Measurements from ENCODE around the gene MPRIP. TPM values are rescaled to one million over a fixed set of nuclear protein-coding genes. Genes with fewer than 3 reads are reported as not detected.

Gene MPRIP
- total and polyA plus RNA-seq, 2 donors (not counting 1 experiment from before 2014, with no cell fraction given) = 130 to 299 TPM

DNA sequence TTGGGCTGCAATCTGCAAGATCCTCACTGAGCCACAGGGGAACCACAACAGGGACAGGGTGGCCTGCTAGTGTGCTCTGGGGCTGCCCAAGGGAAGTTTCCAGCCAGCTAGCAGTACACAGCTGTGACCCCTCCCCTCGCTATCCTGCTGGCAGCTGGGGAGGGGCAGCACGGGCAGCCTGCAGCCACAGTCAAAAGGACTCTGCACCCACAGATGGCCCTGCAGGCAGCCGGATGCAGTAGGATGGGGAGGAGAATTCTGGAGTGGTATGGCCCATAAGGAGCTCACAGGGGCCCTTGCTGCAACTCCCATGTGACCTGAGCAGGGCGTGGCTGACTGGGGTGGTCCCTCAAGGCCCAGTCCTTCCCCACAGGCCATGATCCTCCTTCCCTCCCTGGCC lies 89.6 kb downstream of the MPRIP start:
- Histone ChIP-seq H3K36me3 (replicated peaks in 1 of 2; ENCODE audit: control extremely low read depth in 1 of 2, control insufficient read depth in 1 of 2, extremely low read depth in 1 of 2, insufficient read depth in 2 of 2, low read length in 1 of 2) (peaks cover 0 to 94% of the 10 kb centered on the region in 2 experiments), H3K4me1 (ENCODE audit: control insufficient read depth in 2 of 2, insufficient read depth in 2 of 2, low read length in 2 of 2) (no peaks in the 10 kb centered on the region), H2AFZ (ENCODE audit: insufficient read depth, low read depth, low read length, poor library complexity, severe bottlenecking) (no peak overlapping the region), H3K9me3 (ENCODE audit: control extremely low read depth in 1 of 3, control insufficient read depth in 2 of 3, insufficient read depth in 1 of 3, low read length in 2 of 3) (no peaks in the 10 kb centered on the region), H3K4me3 (ENCODE audit: control extremely low read depth in 1 of 5, extremely low read depth in 1 of 5, insufficient read depth in 1 of 5, low read depth in 2 of 5, low read length in 4 of 5) (no peak overlapping the region), H3K27me3 (replicated peaks in 1 of 4; ENCODE audit: control extremely low read depth in 1 of 4, control insufficient read depth in 3 of 4, insufficient read depth in 4 of 4, low read length in 3 of 4) (no peaks in the 10 kb centered on the region), H3K79me2 (ENCODE audit: control insufficient read depth, insufficient read depth, low read length) (peaks cover 39% of the 10 kb centered on the region), H3K9ac (ENCODE audit: low read length) (no peak overlapping the region), H3K4me2 (replicated peaks; ENCODE audit: low read depth, low read length, poor library complexity, severe bottlenecking) (no peak overlapping the region), H3K27ac (ENCODE audit: low read length in 2 of 2) (no peak overlapping the region), H4K20me1 (ENCODE audit: control insufficient read depth, insufficient read depth, low read length, poor library complexity, severe bottlenecking) (peaks cover 78% of the 10 kb centered on the region)
- ChIA-PET POLR2A (no interaction called here), CTCF (no interaction called here)
- ATAC-seq (ENCODE audit: low read depth) (no peak), DNase-seq (no peak)
- Mint-ChIP-seq H3K27me3 (no peaks in the 10 kb centered on the region), H3K9me3 (ENCODE audit: insufficient read depth) (no peaks in the 10 kb centered on the region), H3K4me3 (no peak overlapping the region), H3K4me1 (peaks cover 3% of the 10 kb centered on the region), H3K27ac (no peak overlapping the region)
- TF ChIP-seq EZH2 (IDR thresholded peaks at IDR 0.05; ENCODE audit: borderline replicate concordance, insufficient read depth, low read depth, low read length, poor library complexity, severe bottlenecking) = no peak
- TF ChIP-seq, protein P1, sequence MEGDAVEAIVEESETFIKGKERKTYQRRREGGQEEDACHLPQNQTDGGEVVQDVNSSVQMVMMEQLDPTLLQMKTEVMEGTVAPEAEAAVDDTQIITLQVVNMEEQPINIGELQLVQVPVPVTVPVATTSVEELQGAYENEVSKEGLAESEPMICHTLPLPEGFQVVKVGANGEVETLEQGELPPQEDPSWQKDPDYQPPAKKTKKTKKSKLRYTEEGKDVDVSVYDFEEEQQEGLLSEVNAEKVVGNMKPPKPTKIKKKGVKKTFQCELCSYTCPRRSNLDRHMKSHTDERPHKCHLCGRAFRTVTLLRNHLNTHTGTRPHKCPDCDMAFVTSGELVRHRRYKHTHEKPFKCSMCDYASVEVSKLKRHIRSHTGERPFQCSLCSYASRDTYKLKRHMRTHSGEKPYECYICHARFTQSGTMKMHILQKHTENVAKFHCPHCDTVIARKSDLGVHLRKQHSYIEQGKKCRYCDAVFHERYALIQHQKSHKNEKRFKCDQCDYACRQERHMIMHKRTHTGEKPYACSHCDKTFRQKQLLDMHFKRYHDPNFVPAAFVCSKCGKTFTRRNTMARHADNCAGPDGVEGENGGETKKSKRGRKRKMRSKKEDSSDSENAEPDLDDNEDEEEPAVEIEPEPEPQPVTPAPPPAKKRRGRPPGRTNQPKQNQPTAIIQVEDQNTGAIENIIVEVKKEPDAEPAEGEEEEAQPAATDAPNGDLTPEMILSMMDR (IDR thresholded peaks at IDR 0.05) = no peak
- WGBS (ENCODE audit: insufficient coverage) = 98% methylated on average over 4 of the region's 4 CpGs
- intact Hi-C loops (cut with micrococcal nuclease) = no loop called here

DNA sequence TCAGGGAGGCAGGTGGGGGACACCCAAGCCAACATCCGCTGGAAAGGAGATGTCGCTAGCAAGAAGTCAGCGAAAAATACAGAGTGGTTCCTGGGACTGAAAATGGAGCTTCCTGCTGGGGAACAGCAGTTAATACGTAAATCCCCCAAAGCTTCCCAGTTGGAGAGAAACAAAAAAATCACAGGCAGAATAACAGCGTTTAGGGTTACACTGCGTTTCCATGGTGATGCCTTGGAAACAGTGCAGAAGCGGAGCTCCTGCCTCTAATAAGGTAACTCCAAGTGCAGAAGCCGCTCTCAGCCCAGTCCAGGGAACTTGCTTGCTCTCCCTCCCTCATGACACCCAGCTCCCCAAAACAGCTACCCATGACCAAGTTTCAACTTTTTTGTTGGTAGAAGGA lies 90.5 kb downstream of the MPRIP start:
- POLR2A ChIA-PET = interaction anchor here (0.5 kb wide), 1 partner anchor 101 kb away, joined by 3 read pairs; no protein-coding TSS in a partner anchor
- no peaks in the 10 kb centered on the region for H3K4me1 ChIP-seq (ENCODE audit: control insufficient read depth in 2 of 2, insufficient read depth in 2 of 2, low read length in 2 of 2)
- WGBS (ENCODE audit: insufficient coverage) = 98% methylated on average over 6 of the region's 8 CpGs
- Mint-ChIP-seq H3K27me3 (no peaks in the 10 kb centered on the region), H3K4me3 (no peak overlapping the region), H3K9me3 (ENCODE audit: insufficient read depth) (no peaks in the 10 kb centered on the region), H3K4me1 (no peaks in the 10 kb centered on the region), H3K27ac (no peak overlapping the region)
- DNase-seq = no peak
- TF ChIP-seq, protein P1 (IDR thresholded peaks at IDR 0.05) = no peak
- TF ChIP-seq EZH2 (IDR thresholded peaks at IDR 0.05; ENCODE audit: borderline replicate concordance, insufficient read depth, low read depth, low read length, poor library complexity, severe bottlenecking) = no peak
- H3K79me2 ChIP-seq (ENCODE audit: control insufficient read depth, insufficient read depth, low read length) = peaks cover 31% of the 10 kb centered on the region
- H3K27me3 ChIP-seq (replicated peaks in 1 of 4; ENCODE audit: control extremely low read depth in 1 of 4, control insufficient read depth in 3 of 4, insufficient read depth in 4 of 4, low read length in 3 of 4) = no peaks in the 10 kb centered on the region
- no peak overlapping the region for H3K4me3 ChIP-seq (ENCODE audit: control extremely low read depth in 1 of 5, extremely low read depth in 1 of 5, insufficient read depth in 1 of 5, low read depth in 2 of 5, low read length in 4 of 5)
- ATAC-seq (ENCODE audit: low read depth) = no peak
- H2AFZ ChIP-seq (ENCODE audit: insufficient read depth, low read depth, low read length, poor library complexity, severe bottlenecking) = no peak overlapping the region
- intact Hi-C loops (cut with micrococcal nuclease) = no loop called here
- H3K4me2 ChIP-seq (replicated peaks; ENCODE audit: low read depth, low read length, poor library complexity, severe bottlenecking) = no peak overlapping the region
- peaks cover 0 to 90% of the 10 kb centered on the region in 2 experiments for H3K36me3 ChIP-seq (replicated peaks in 1 of 2; ENCODE audit: control extremely low read depth in 1 of 2, control insufficient read depth in 1 of 2, extremely low read depth in 1 of 2, insufficient read depth in 2 of 2, low read length in 1 of 2)
- no peaks in the 10 kb centered on the region for H3K9me3 ChIP-seq (ENCODE audit: control extremely low read depth in 1 of 3, control insufficient read depth in 2 of 3, insufficient read depth in 1 of 3, low read length in 2 of 3)
- H3K9ac ChIP-seq (ENCODE audit: low read length) = no peak overlapping the region
- CTCF ChIA-PET = no interaction called here
- H4K20me1 ChIP-seq (ENCODE audit: control insufficient read depth, insufficient read depth, low read length, poor library complexity, severe bottlenecking) = peaks cover 73% of the 10 kb centered on the region
- H3K27ac ChIP-seq (ENCODE audit: low read length in 2 of 2) = no peak overlapping the region
